ENCODE results near the gene NOX4. TPM values are rescaled to one million over a fixed set of nuclear protein-coding genes. Genes with fewer than 3 reads are reported as not detected.
"Not testable (repeated sequence)": the region's sequence is repeated elsewhere in the genome, so short reads cannot be mapped to it uniquely, and the experiment has no call there.

NOX4 gene
- total RNA-seq, 4 donors from 2014 or later, result 0.30 to 1.4 (median 0.91) TPM; not detected in 1

DNA sequence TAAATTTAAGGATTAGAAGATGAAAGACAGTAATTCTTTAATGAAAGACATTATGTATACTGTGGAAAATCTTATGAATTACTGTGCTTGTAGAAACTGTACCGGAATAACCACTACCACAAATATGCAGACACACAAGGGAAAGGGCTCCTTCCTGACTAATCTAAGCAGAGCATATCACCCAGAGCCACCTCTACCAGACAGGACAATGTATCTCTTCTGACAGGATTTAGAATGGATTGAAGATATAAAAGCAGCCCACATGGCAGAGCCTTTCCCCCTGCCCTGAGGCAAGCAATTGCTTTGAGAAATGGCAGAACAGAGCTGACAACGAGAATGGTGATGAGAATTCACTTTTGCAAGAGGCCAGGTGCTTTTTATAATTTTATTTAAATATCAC, 144.1 kb downstream of the NOX4 start:
- Histone ChIP-seq H3K4me1 (no peaks in the 10 kb centered on the region), H3K9me3 (no peaks in the 10 kb centered on the region), H3K4me3 (no peak overlapping the region), H3K27me3 (no peaks in the 10 kb centered on the region), H3K36me3 (no peaks in the 10 kb centered on the region), H3K27ac (no peak overlapping the region)
- DNase-seq (ENCODE audit: low spot score in 2 of 2), result no peak
- TF ChIP-seq, protein P1, sequence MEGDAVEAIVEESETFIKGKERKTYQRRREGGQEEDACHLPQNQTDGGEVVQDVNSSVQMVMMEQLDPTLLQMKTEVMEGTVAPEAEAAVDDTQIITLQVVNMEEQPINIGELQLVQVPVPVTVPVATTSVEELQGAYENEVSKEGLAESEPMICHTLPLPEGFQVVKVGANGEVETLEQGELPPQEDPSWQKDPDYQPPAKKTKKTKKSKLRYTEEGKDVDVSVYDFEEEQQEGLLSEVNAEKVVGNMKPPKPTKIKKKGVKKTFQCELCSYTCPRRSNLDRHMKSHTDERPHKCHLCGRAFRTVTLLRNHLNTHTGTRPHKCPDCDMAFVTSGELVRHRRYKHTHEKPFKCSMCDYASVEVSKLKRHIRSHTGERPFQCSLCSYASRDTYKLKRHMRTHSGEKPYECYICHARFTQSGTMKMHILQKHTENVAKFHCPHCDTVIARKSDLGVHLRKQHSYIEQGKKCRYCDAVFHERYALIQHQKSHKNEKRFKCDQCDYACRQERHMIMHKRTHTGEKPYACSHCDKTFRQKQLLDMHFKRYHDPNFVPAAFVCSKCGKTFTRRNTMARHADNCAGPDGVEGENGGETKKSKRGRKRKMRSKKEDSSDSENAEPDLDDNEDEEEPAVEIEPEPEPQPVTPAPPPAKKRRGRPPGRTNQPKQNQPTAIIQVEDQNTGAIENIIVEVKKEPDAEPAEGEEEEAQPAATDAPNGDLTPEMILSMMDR (IDR thresholded peaks at IDR 0.05), result no peak
- no peak for TF ChIP-seq POLR2AphosphoS5 (IDR thresholded peaks at IDR 0.05)
- no peak for TF ChIP-seq POLR2A (IDR thresholded peaks at IDR 0.05)
- TF ChIP-seq EP300 (IDR thresholded peaks at IDR 0.05), result no peak
- WGBS, result 64% methylated on average over 2 of the region's 2 CpGs

DNA sequence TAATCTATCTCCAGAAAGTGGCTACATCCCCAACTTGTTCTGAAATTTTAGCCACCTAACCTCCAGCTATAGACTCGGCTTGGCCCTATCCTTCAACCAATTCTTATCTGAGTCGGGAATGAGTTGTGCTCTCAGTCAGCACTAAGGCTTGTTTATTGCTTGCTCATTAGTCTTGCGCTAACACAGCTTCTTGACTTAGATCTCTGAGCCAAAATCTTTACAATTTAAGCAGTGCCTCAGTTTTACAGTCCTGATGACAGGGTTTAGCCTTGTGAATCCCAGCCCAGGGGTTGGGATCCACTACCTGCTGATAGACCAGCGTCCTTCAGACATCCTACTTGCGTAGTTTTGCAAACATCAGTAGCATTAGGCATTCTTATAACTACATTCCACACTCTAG, 144.6 kb downstream of the NOX4 start:
- Histone ChIP-seq H3K27ac (no peak overlapping the region), H3K4me1 (no peaks in the 10 kb centered on the region), H3K27me3 (no peaks in the 10 kb centered on the region), H3K36me3 (no peaks in the 10 kb centered on the region), H3K4me3 (no peak overlapping the region), H3K9me3 (no peaks in the 10 kb centered on the region)
- DNase-seq (ENCODE audit: low spot score in 2 of 2), result no peak
- WGBS, result 71% methylated on average over 5 of the region's 5 CpGs
- TF ChIP-seq EP300 (IDR thresholded peaks at IDR 0.05), result no peak
- TF ChIP-seq POLR2AphosphoS5 (IDR thresholded peaks at IDR 0.05), result no peak
- TF ChIP-seq POLR2A (IDR thresholded peaks at IDR 0.05), result no peak
- TF ChIP-seq, protein P1 (IDR thresholded peaks at IDR 0.05), result no peak

DNA sequence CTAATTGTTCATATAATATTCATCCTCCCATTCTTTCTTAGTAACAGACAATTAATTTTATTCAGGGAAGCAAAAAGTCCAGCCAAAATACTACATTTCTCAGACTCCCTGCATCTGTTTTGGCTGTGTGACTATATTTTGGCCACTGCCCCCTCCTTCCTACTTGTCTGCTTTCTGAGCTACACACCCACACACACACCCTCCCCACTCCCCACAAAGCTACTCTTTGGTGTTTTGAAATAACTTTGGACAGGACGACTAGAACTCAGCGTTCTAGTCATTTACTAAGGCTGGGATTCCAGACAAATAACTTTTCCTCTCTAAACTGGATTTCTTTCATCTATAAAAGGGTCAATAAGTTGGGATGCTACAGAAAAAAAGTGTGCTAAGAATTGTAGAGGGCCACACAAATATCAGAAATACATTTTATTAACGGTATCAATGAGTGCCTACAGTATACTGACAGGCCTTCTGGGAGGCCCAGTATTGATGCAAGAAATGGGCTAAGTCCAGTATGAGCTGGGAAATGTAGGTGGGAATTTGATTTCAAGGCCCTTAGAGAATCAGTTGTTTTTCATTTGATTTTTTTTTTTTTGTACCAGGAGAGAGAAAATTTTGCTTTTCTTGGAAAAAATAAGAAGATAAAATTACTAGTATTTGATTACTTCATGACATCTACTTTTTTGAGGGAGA, 148.1 kb downstream of the NOX4 start:
- peak in 1 of 2 donors; percentile 80 for DNase-seq (ENCODE audit: low spot score in 2 of 2)
- not testable (repeated sequence) for H3K27ac ChIP-seq
- WGBS, result 38% methylated on average over 3 of the region's 3 CpGs

DNA sequence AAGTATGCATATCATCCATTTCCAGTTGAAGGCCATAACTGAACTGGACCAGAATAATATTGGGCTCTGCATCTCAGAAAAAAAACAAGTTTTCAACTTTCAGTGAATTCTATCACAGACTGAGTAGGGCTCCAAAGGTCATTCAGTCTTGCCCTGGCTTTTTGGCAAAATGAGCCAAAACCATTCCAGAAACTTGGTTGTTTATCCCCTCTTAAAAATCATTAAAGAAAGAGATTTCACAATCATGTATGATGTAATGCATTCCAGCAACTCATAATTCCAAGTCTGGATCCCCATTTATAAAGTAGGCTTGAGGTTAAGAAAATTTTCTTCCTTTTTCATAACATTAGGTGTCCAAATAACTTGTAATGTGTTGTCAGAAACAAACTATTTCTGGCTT, 150.7 kb downstream of the NOX4 start:
- not testable (repeated sequence) for H3K9me3 ChIP-seq; DNase-seq (ENCODE audit: low spot score in 2 of 2); H3K36me3 ChIP-seq; H3K27me3 ChIP-seq; H3K4me1 ChIP-seq; H3K27ac ChIP-seq; H3K4me3 ChIP-seq

More for the DNA sequence above, 148.1 kb downstream of the NOX4 start:
- not testable (repeated sequence) for H3K4me3 ChIP-seq, H3K27me3 ChIP-seq, H3K36me3 ChIP-seq, H3K9me3 ChIP-seq, H3K4me1 ChIP-seq

DNA sequence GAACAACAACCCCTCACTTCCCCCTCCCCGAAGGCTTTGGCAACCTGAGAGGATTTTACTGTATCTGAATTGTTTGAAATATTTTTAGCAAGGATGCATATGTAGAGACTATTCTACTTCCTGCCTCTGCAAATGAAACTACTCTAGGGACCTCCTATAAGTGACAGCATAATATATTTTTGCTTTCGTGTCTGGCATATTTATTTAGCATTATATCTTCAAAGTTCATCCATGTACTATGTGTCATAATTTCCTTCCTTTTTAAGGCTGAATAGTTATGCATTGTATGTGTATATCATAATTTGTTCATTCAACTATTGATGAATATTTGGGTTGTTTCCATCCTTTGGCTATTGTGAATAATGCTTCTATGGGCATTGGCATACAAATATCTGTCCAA, 153.1 kb downstream of the NOX4 start:
- not testable (repeated sequence) for H3K4me1 ChIP-seq, H3K4me3 ChIP-seq

DNA sequence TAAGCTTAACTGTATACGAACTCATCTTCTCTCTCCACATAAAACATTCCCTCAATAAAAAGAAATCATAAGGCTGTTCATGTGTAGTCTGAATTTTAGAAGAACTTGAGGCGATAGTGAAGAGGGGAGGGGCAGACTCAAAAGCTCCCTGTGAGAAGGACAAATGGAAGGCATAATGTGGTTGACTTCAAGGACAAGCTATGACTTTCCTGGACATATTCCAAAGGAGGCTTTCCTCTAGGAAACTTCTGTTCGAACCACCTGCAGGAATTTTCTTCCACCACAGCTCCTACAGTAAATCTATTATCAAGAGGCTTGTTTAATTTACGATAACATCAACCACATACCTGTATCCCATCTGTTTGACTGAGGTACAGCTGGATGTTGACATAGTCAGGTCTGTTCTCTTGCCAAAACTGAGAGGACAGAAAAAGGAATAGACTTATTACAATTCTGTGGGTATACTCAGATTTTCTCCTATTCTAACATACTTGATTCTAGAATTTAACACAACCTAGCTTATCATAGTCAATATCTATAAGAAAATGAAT, 154.0 kb downstream of the NOX4 start:
- H3K27me3 ChIP-seq; H3K4me1 ChIP-seq; H3K36me3 ChIP-seq; H3K27ac ChIP-seq; H3K4me3 ChIP-seq; H3K9me3 ChIP-seq; DNase-seq (ENCODE audit: low spot score in 2 of 2): not testable (repeated sequence)
- WGBS, result 60% methylated on average over 4 of the region's 4 CpGs

More for the DNA sequence above, 153.1 kb downstream of the NOX4 start:
- not testable (repeated sequence) for H3K27me3 ChIP-seq; H3K36me3 ChIP-seq; DNase-seq (ENCODE audit: low spot score in 2 of 2); H3K9me3 ChIP-seq; H3K27ac ChIP-seq
- WGBS, result 45% methylated on average over 2 of the region's 2 CpGs

DNA sequence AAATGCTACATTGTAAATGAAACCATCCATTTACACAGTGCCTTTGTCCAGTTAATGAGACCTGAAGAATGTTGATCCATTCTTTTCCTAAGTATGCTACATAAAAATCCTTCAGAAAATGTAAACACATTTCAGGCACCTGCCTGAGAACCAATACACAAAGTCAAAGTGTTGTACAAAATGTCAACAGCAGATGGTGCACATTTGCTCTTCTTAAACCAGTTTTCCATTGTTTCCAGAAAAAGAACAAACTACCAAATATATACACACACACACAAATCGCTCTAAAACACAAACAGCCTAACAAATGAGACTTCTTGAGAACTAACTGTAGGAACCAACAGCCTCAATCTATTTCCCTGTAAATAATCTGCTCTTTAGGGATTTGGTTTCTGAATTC, 157.5 kb downstream of the NOX4 start:
- not testable (repeated sequence) for H3K9me3 ChIP-seq; DNase-seq (ENCODE audit: low spot score in 2 of 2); H3K27me3 ChIP-seq; H3K27ac ChIP-seq; H3K4me1 ChIP-seq; H3K4me3 ChIP-seq; H3K36me3 ChIP-seq
- TF ChIP-seq, protein P1 (IDR thresholded peaks at IDR 0.05), result peak; percentile 5 to 15
- 38% methylated on average over 1 of the region's 1 CpG for WGBS

DNA sequence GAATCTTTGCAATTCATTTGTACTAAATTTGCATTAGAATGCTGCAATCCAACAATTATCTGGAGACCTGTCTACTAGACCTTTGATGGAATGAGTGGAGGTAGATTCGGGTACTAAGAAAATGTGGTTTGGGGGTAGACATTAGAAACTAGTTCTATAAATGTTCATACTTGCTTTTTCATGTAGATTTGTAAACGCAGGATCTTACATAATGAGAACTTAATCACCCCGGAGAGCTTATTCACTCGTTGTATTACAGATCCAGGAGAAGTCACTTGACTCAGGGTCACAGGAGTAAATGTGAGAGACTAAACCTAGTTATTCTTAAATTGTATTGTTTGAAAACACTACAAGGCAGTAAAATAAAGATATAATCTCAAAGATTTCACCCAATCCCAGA, 159.2 kb downstream of the NOX4 start:
- not testable (repeated sequence) for H3K27me3 ChIP-seq; H3K9me3 ChIP-seq; H3K27ac ChIP-seq; DNase-seq (ENCODE audit: low spot score in 2 of 2); H3K36me3 ChIP-seq; H3K4me3 ChIP-seq; H3K4me1 ChIP-seq
- WGBS, result 57% methylated on average over 4 of the region's 4 CpGs

Measured in suprapubic skin (tissue), 4 donors.